ENCODE data around the gene PRIM1.
"Not testable (repeated sequence)": the region's sequence is repeated elsewhere in the genome, so short reads cannot be mapped to it uniquely, and the experiment has no call there.

Gene PRIM1

DNA sequence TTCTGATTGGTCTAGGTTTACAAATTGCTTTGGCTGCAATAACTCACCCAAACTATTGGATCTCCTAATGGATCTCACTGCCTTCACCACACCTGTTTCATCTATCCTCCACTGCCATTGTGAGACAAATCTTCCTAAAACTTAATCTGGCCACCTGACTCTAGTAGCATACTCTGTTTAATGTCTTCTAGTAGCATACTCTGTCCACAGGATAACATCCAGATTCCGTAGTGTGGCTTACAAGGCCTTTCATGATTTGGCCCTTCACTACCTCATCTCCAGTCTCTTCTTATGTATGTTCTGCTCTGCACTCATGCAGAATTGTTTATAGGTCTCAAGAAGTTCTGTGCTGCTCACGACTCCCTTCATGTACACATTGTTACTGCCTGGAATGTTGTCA, 21.0 kb upstream of the PRIM1 start:
- H3K4me1 Mint-ChIP-seq (ENCODE audit: low read depth), result no peaks in the 10 kb centered on the region

DNA sequence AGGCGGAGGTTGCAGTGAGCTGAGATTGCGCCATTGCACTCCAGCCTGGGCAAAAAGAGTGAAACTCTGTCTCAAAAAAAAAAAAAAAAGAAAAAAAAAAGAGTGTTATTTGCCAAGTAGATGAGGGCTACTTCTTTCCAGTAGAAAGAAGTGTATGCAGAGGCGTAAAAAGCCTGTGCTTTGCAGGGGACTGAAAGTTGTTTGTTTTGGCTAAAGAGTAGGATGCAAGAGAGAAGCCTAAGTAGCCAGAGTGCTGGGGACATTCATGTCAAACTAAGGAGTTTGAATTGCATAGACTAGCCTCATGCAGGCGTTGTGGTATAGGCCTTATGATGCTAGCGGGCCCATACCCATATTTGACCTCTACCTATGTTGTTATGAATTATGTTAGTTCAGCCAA, 20.5 kb upstream of the PRIM1 start:
- DNase-seq, result no peak
- Mint-ChIP-seq H3K27me3 (no peaks in the 10 kb centered on the region), H3K27ac (no peak overlapping the region), H3K9me3 (no peaks in the 10 kb centered on the region), H3K4me1 (ENCODE audit: low read depth) (no peaks in the 10 kb centered on the region), H3K4me3 (no peak overlapping the region), H3K36me3 (ENCODE audit: low read depth) (no peaks in the 10 kb centered on the region)

More for the DNA sequence above, 21.0 kb upstream of the PRIM1 start:
- no peak overlapping the region for H3K4me3 Mint-ChIP-seq
- no peaks in the 10 kb centered on the region for H3K27me3 Mint-ChIP-seq
- no peaks in the 10 kb centered on the region for H3K9me3 Mint-ChIP-seq
- no peak for DNase-seq
- no peak overlapping the region for H3K27ac Mint-ChIP-seq
- H3K36me3 Mint-ChIP-seq (ENCODE audit: low read depth), result no peaks in the 10 kb centered on the region

DNA sequence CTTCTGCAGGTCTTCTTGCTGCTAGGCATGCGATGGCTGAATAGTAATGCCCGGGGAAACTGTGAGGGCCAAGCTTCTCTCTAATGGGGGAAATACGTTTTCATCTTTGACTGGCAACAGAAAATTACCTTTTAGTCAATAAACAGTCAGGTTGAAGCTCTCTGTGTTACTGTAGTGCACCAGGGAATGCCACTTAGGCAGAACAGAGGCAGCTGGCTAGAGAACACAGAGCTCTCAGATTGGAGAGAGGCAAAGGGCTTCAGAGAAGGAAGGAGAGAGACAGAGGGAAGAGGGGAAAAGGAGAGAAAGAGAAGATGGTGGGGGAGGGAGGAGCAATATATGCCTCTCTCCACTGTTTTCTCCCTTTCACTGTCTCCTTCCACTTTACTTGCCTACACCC, 17.7 kb upstream of the PRIM1 start:
- no peak for DNase-seq
- H3K4me1 Mint-ChIP-seq (ENCODE audit: low read depth), result no peaks in the 10 kb centered on the region
- H3K27ac Mint-ChIP-seq, result no peak overlapping the region
- H3K36me3 Mint-ChIP-seq (ENCODE audit: low read depth), result no peaks in the 10 kb centered on the region
- H3K27me3 Mint-ChIP-seq, result no peaks in the 10 kb centered on the region
- H3K4me3 Mint-ChIP-seq, result no peak overlapping the region
- H3K9me3 Mint-ChIP-seq, result no peaks in the 10 kb centered on the region

DNA sequence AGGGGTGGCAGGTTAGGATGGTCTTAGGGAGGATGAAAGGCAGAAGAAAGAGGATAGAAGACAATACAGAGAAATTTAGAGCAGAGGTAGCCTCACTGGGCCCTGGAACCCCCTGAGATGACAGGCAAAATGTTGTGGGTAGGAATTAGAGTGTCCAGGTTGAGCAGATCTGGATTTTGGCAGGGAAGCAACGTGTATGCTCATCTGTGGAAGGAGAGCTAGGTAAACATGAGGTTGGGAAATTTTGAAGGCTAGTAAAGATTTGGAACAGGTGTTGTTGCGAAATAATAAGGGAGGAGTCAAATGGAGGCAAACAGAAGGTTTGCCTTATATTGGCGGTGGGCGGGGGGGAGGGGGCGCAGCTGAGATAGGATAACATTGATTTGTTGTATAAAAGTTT, 16.3 kb upstream of the PRIM1 start:
- no peaks in the 10 kb centered on the region for H3K27me3 Mint-ChIP-seq
- no peak overlapping the region for H3K27ac Mint-ChIP-seq
- H3K9me3 Mint-ChIP-seq, result no peaks in the 10 kb centered on the region

DNA sequence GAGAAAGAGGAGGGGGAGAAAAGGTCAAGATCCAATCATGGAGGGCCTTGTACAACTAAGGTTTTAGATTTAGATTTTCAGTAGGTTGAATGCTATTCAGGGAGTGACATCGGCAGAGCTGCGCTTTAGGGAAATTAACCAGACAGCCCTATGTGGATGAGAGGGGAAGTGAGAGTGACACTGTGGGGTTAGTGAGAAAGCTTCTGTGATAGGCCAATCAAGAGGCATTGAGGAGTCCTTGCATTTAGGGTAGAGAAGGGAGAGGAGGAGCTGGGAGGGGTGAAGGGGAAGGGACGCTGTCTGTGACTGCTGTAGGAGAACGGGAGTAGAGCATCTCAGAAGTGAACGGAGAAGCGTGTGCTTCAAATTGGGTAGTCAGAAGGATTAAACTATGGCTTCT, 14.4 kb upstream of the PRIM1 start:
- Mint-ChIP-seq H3K27me3 (no peaks in the 10 kb centered on the region), H3K27ac (no peak overlapping the region), H3K9me3 (no peaks in the 10 kb centered on the region), H3K4me1 (ENCODE audit: low read depth) (no peaks in the 10 kb centered on the region), H3K4me3 (no peak overlapping the region), H3K36me3 (ENCODE audit: low read depth) (no peaks in the 10 kb centered on the region)
- DNase-seq, result no peak

More for the DNA sequence above, 16.3 kb upstream of the PRIM1 start:
- DNase-seq, result no peak
- no peaks in the 10 kb centered on the region for H3K36me3 Mint-ChIP-seq (ENCODE audit: low read depth)
- H3K4me1 Mint-ChIP-seq (ENCODE audit: low read depth), result no peaks in the 10 kb centered on the region
- no peak overlapping the region for H3K4me3 Mint-ChIP-seq

DNA sequence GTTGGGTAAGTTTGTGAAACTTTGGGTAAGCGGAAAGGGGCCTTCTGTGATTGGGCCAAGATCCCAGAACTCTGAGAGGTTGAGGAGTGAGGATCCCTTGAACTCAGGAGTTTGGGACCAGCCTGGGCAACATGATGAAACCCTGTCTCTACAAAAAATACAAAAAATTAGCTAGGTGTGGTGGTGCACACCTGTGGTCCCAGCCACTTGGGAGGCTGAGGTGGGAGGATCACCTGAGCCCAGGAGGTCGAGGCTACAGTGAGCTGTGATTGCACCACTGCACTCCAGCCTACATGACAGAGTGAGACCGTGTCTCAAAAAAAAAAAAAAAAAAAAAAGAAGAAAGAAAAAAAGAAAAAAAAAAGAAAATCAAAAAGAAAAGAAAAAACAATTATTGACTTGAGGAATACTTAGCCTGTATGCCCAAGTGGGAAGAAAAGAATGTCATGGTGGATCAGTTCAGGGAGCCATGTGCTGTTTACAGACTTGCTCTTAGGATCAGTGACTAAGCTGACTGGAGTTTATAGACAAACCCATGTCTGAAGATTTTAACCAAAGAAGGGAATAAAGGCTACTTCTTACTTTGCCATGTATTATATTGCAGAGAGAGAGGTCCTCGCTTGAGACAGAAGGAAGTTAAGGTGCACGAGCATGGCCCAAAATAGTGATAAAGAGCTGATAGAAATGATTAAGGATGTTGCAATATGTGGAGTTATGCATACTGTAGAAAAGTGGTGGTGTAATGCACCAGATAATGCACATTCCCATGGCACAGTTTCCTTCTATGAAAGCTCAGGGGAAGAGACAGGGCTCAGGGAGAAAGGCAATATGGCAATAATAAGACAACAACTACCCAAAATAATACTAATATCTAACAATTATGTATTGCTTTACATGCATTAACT, 11.9 kb upstream of the PRIM1 start:
- Mint-ChIP-seq H3K9me3 (no peaks in the 10 kb centered on the region), H3K4me1 (ENCODE audit: low read depth) (peaks cover under 1% of the 10 kb centered on the region), H3K27me3 (no peaks in the 10 kb centered on the region), H3K27ac (no peak overlapping the region), H3K36me3 (ENCODE audit: low read depth) (no peaks in the 10 kb centered on the region), H3K4me3 (no peak overlapping the region)
- DNase-seq, result no peak

DNA sequence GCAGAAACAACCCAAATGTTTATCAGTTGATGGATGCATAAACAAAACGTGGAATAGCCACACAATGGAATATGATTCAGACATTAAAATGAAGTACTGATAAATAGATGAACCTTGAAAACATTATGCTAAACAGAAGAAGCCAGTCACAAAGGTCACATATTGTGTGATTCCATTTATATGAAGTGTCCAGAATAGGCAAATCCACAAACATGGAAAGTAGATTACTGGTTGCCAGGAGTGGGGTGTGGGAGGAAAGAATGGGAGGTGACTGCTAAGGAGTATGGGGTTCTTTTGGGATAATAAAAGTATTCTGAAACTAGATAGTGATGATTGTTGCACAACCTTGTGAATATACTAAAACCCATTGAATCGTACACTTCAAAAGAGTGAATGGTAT, 9.7 kb upstream of the PRIM1 start:
- H3K9me3 Mint-ChIP-seq, result no peaks in the 10 kb centered on the region
- H3K27me3 Mint-ChIP-seq, result no peaks in the 10 kb centered on the region
- H3K27ac Mint-ChIP-seq, result no peak overlapping the region
- no peak overlapping the region for H3K4me3 Mint-ChIP-seq
- H3K4me1 Mint-ChIP-seq (ENCODE audit: low read depth), result peaks cover 10% of the 10 kb centered on the region
- H3K36me3 Mint-ChIP-seq (ENCODE audit: low read depth), result no peaks in the 10 kb centered on the region
- DNase-seq, result no peak

DNA sequence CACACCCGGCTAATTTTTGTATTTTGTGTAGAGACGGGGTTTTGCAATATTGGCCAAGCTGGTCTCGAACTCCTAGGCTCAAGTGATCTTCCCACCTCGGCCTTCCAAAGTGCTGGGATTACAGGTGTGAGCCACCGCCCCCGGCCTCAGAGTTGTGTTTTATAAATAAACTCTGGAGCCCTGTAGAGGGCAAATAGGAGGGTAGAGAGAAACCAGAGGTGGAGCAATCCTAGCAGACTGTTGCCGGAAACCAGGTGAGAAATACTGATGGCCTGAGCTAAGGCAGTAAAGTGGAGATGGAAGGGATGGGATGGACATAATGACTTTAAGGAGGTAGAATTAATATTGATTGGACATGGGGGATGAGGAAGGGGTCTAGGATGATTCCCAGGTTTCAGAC, 8.3 kb upstream of the PRIM1 start:
- H3K9me3 Mint-ChIP-seq, result no peaks in the 10 kb centered on the region
- H3K4me3 Mint-ChIP-seq, result no peak overlapping the region
- H3K27ac Mint-ChIP-seq, result no peak overlapping the region
- H3K36me3 Mint-ChIP-seq (ENCODE audit: low read depth), result no peaks in the 10 kb centered on the region
- H3K27me3 Mint-ChIP-seq, result no peaks in the 10 kb centered on the region
- peaks cover 11% of the 10 kb centered on the region for H3K4me1 Mint-ChIP-seq (ENCODE audit: low read depth)
- no peak for DNase-seq

DNA sequence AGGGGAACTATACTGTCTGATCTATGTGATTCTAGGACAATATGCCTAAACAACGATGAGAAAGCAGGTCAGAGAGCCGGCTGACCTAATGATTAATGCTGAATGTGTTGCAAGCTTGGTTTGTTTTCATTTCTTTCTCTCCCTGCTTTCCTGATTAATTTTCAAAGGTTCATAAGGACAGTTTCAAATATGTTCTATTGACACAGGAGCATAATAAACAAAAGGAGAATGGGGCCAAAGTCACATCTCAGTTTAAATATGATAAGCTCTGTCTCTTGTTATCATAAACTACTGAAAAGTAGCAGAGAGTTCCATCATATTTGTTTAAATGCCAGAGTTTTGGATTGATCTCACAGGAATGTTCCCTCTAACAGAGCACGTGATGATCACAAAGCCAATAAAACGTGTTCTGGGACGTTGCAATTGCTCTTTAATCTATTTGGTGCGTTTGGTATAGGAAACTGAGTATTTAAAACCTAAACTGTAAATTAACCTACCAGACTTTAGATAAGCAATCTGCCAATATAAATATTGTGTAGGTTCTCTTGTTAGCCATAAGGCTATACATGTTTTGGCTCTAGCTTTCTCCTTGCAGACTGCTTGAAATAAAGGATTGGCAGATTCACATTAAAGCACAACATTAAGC, 7.3 kb upstream of the PRIM1 start:
- H3K27me3 Mint-ChIP-seq, result no peaks in the 10 kb centered on the region
- no peak for DNase-seq
- H3K4me1 Mint-ChIP-seq (ENCODE audit: low read depth), result peaks cover 14% of the 10 kb centered on the region
- H3K27ac Mint-ChIP-seq, result no peak overlapping the region
- no peaks in the 10 kb centered on the region for H3K36me3 Mint-ChIP-seq (ENCODE audit: low read depth)
- H3K9me3 Mint-ChIP-seq, result no peaks in the 10 kb centered on the region
- H3K4me3 Mint-ChIP-seq, result no peak overlapping the region

DNA sequence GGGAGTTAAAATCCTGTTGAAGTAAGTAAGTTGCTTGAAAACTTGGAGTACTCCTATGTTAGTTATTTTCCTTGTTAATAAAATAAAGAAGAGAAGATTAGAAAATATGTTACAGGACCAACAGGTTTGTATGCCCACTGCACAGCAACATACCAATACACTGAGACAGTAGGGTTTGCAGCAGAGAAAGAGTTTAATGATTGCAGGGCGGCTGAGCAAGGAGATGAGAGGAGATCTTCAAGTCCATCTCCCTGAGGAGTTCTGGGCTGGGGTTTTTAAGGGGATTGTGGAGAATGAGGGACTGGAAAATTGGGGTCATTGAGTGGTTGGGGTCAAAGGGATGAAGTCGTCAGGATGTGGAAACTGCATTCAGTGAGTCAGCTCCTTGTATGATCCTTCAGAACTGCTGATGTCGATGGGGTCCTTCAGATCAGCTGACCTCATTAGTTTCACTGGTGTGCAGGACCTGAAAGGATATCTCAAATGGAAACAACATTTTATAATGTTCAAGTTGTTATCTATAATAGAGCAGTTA, 6.7 kb upstream of the PRIM1 start:
- Mint-ChIP-seq H3K4me3 (no peak overlapping the region), H3K27ac (no peak overlapping the region), H3K36me3 (ENCODE audit: low read depth) (no peaks in the 10 kb centered on the region), H3K4me1 (ENCODE audit: low read depth) (peaks cover 14% of the 10 kb centered on the region), H3K9me3 (no peaks in the 10 kb centered on the region), H3K27me3 (no peaks in the 10 kb centered on the region)
- no peak for DNase-seq

DNA sequence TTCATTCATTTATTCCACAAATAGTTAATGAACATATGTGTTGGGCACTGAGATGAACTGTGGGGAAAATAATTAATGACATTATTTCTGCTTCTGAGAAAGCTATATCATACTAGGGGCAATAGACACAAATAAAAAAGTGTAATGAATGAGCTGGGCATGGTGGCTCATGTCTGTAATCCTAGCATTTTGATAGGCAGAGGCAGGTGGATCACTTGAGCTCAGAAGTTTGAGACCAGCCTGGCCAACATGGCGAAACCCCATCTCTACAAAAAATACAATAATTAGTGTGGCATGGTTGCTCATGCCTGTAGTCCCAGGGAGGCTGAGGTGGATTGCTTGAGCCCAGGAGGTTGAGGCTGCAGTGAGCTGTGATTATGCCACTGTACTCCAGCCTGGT, 5.8 kb upstream of the PRIM1 start:
- H3K27ac Mint-ChIP-seq; H3K36me3 Mint-ChIP-seq (ENCODE audit: low read depth); DNase-seq; H3K9me3 Mint-ChIP-seq; H3K27me3 Mint-ChIP-seq; H3K4me3 Mint-ChIP-seq: not testable (repeated sequence)
- H3K4me1 Mint-ChIP-seq (ENCODE audit: low read depth), result peaks cover 14% of the 10 kb centered on the region

DNA sequence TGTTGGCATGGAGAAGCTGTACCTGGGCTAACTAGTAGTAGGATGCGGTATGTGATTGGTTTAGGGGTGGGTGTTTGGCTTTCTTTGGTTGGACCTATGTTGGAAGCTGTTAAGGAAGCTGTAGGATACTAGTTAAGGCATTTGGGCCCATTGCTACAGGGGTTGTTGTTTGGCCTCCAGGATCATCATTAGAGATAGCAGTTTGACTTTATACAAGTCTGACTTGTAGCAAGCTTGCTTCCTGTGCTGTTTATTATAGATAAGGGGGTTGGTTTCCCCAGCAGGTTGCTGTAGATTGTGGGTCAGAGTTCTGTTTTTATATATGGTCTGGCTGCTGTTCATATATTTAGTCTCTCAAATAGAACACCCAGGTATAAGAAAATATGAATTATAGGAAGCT, 1.4 kb upstream of the PRIM1 start:
- Mint-ChIP-seq H3K27ac (peak overlapping the region; percentile 49), H3K4me1 (ENCODE audit: low read depth) (peaks cover 31% of the 10 kb centered on the region), H3K36me3 (ENCODE audit: low read depth) (peaks cover 34% of the 10 kb centered on the region), H3K9me3 (no peaks in the 10 kb centered on the region), H3K4me3 (peak overlapping the region; percentile 25), H3K27me3 (no peaks in the 10 kb centered on the region)
- DNase-seq, result no peak

DNA sequence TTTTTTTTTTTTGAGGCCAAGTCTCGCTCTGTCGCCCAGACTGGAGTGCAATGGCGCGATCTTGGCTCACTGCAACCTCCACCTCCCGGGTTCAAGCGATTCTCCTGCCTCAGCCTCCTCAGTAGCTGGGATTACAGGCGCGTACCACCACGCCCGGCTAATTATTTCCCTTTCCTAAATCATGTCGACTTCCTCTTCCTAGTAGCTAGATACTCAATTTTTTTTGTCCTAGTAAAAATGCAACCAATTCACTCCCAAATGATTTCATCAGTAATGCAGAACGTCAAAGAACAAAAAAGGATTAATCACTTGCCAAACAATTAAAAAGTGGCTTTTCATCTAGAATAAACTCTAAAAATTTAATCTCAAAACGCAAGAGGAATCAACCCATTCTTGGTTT, 1.5 kb downstream of the PRIM1 start:
- H3K4me1 Mint-ChIP-seq (ENCODE audit: low read depth), result peaks cover 39% of the 10 kb centered on the region
- H3K27me3 Mint-ChIP-seq, H3K27ac Mint-ChIP-seq, H3K9me3 Mint-ChIP-seq, DNase-seq: not testable (repeated sequence)
- peak overlapping the region; percentile 95 for H3K4me3 Mint-ChIP-seq
- H3K36me3 Mint-ChIP-seq (ENCODE audit: low read depth), result peaks cover 64% of the 10 kb centered on the region

DNA sequence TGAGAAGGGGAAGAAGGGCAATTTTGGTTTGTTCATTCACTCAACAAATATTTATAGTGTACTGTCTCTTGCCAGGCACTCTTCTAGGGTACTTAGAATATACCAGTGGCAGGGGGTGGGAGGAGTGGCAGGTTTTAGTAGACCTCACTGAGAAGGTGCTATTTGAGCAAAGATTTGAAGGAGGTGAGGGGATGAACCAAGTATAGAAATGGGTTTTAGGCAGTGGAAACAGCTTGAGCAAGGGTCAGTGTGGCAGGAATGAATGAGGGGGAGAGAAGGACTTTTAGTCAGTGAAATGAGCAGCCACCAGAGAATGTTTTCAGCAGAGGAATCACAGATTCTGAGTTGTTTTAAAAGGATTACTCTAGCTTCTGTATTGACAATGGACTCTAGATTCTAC, 2.3 kb downstream of the PRIM1 start:
- DNase-seq, result no peak
- peaks cover 70% of the 10 kb centered on the region for H3K36me3 Mint-ChIP-seq (ENCODE audit: low read depth)
- peaks cover 36% of the 10 kb centered on the region for H3K4me1 Mint-ChIP-seq (ENCODE audit: low read depth)
- H3K9me3 Mint-ChIP-seq, result no peaks in the 10 kb centered on the region
- H3K4me3 Mint-ChIP-seq, result peak overlapping the region; percentile 66
- no peaks in the 10 kb centered on the region for H3K27me3 Mint-ChIP-seq
- H3K27ac Mint-ChIP-seq, result peak overlapping the region; percentile 78

DNA sequence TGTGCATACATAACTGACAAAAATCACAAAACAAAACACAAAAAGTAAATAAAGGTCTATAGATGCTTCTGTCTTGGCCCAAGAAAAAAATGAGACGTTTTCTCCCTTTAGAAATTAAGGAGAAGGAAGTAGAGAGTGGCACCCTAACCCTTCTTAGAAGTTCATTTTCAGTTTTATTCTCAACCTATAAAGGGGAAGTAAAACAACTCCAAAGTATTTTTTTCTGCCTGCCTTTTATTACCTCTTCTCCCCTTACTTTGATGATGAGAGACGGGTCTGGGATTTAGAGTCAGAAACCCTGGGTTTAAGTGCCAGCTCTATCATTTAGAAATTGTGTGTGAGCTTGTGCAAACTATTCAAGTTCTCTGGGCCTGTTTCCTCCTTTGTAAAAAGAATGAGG, 2.8 kb downstream of the PRIM1 start:
- no peaks in the 10 kb centered on the region for H3K27me3 Mint-ChIP-seq
- peaks cover 36% of the 10 kb centered on the region for H3K4me1 Mint-ChIP-seq (ENCODE audit: low read depth)
- H3K9me3 Mint-ChIP-seq, result no peaks in the 10 kb centered on the region
- peaks cover 75% of the 10 kb centered on the region for H3K36me3 Mint-ChIP-seq (ENCODE audit: low read depth)
- peak overlapping the region; percentile 42 for H3K27ac Mint-ChIP-seq
- H3K4me3 Mint-ChIP-seq, result no peak overlapping the region
- no peak for DNase-seq
